Measurements from ENCODE around the gene C18orf63.

- TF ChIP-seq YY1 (IDR thresholded peaks at IDR 0.05; ENCODE audit: insufficient read depth, insufficient read length) (no peak), SUZ12 (IDR thresholded peaks at IDR 0.05; ENCODE audit: extremely low read depth, insufficient read depth, insufficient read length) (no peak), ZNF274 (IDR thresholded peaks at IDR 0.05; ENCODE audit: low read depth, low read length) (no peak)
Observed at GRCh38 chr18:74326231-74326630, 10.6 kb downstream of the C18orf63 start.
